Measurements from ENCODE around the gene CRYGD. TPM values are rescaled to one million over a fixed set of nuclear protein-coding genes. Genes with fewer than 3 reads are reported as not detected.

The CRYGD gene
- total and polyA plus RNA-seq, 2 of the 13 experiments (the other 11 are each of a cell fraction or from before 2014, with no cell fraction given): not detected

GRCh38 chr2:208142925-208143799, 18.8 kb upstream of the CRYGD start (continued):
- no peak for TF ChIP-seq ZNF281 (CRISPR knock-in tag; IDR thresholded peaks at IDR 0.05; ENCODE audit: borderline replicate concordance)
- 0 out of 2 replicates have a peak, but pooled peaks have one; percentile 35 for TF ChIP-seq HOXA5 (CRISPR knock-in tag; IDR thresholded peaks at IDR 0.05)
- TF ChIP-seq NONO (IDR thresholded peaks at IDR 0.05): no peak
- no peak for TF ChIP-seq NONO (CRISPR knock-in tag; conservative IDR thresholded peaks at IDR 0.05)
- TF ChIP-seq SAP130 (CRISPR knock-in tag; IDR thresholded peaks at IDR 0.05; ENCODE audit: low read depth): peak; percentile 59
- 0 out of 2 replicates have a peak, but pooled peaks have one; percentile 30 for TF ChIP-seq ZNF264 (CRISPR knock-in tag; IDR thresholded peaks at IDR 0.05)
- TF ChIP-seq ZEB1 (IDR thresholded peaks at IDR 0.05; ENCODE audit: insufficient replicate concordance, low read depth): peak; percentile 79
- no peak for TF ChIP-seq NR3C1 (CRISPR knock-in tag; IDR thresholded peaks at IDR 0.05)
- 0 out of 2 replicates have a peak, but pooled peaks have one; percentile 20 for TF ChIP-seq KLF9 (CRISPR knock-in tag; IDR thresholded peaks at IDR 0.05; ENCODE audit: low read depth)
- peak; percentile 86 for TF ChIP-seq ZNF460 (CRISPR knock-in tag; IDR thresholded peaks at IDR 0.05; ENCODE audit: borderline replicate concordance)
- TF ChIP-seq CHCHD3 (CRISPR knock-in tag; IDR thresholded peaks at IDR 0.05): no peak
- no peak for TF ChIP-seq ZNF569 (CRISPR knock-in tag; IDR thresholded peaks at IDR 0.05; ENCODE audit: borderline replicate concordance)
- no peak for TF ChIP-seq BRCA1 (CRISPR knock-in tag; IDR thresholded peaks at IDR 0.05)
- TF ChIP-seq ZNF513 (CRISPR knock-in tag; conservative IDR thresholded peaks at IDR 0.05): no peak
- TF ChIP-seq NR0B2 (CRISPR knock-in tag; IDR thresholded peaks at IDR 0.05): no peak
- 0 out of 2 replicates have a peak, but pooled peaks have one; percentile 29 for TF ChIP-seq ZNF232 (CRISPR knock-in tag; IDR thresholded peaks at IDR 0.05; ENCODE audit: borderline replicate concordance)
- TF ChIP-seq NCOA1 (CRISPR knock-in tag; IDR thresholded peaks at IDR 0.05): no peak
- no peak for TF ChIP-seq SP5 (CRISPR knock-in tag; IDR thresholded peaks at IDR 0.05; ENCODE audit: borderline replicate concordance, low read depth)
- no peak for TF ChIP-seq ZBTB1 (CRISPR knock-in tag; IDR thresholded peaks at IDR 0.05; ENCODE audit: borderline replicate concordance)
- no peak for TF ChIP-seq ZSCAN20 (CRISPR knock-in tag; IDR thresholded peaks at IDR 0.05; ENCODE audit: borderline replicate concordance)
- peak; percentile 33; the same call in 1 of the 2 replicates for TF ChIP-seq SALL1 (CRISPR knock-in tag; IDR thresholded peaks at IDR 0.05)
- TF ChIP-seq NCOA2 (CRISPR knock-in tag; IDR thresholded peaks at IDR 0.05): peak; percentile 63; the same call in 1 of the 2 replicates
- peak; percentile 76 for TF ChIP-seq GATAD2A (CRISPR knock-in tag; IDR thresholded peaks at IDR 0.05)
- TF ChIP-seq PRDM4 (CRISPR knock-in tag; IDR thresholded peaks at IDR 0.05; ENCODE audit: borderline replicate concordance): no peak

All from HepG2 (cell line).